Measurements from ENCODE around the gene C1orf21.

C1orf21 gene

DNA sequence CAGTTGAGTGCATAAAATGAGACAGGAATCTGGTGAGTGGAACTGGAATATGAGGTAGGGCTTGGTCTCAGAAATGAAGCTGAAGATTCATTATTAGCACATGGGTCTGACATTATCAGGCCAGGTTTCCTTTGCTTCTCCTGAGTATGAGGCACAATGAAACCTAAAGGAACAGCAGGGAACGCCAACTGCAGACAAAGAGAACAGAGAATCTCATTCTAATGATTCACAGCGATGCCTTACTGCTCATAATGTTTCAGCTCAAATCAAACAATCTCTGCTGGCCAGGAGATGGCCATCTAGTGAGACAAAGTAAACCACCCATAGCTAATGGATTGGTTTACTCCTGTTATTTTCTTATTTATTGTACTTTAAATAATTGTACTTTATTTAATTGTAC lies 133.5 kb downstream of the C1orf21 start:
- DNase-seq, result no peak

DNA sequence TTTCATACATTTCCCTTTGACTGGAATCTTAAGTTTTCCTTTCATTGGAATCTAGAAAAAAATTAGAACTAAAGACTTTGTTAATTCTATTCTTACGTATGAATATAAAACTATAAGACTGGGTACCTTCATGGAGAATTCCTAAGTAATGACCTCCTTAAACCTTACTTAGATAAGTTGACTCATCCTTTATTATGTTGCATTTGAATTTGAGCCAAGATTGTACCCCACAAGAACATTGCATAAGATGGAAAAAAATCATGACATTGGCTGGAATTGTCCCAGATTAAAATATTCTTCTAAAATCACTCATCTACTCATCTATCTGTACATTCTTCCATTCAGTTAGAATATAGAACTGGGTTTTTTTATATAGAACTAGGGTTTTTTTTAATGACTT lies 137.4 kb downstream of the C1orf21 start:
- DNase-seq, result peak; percentile 45

DNA sequence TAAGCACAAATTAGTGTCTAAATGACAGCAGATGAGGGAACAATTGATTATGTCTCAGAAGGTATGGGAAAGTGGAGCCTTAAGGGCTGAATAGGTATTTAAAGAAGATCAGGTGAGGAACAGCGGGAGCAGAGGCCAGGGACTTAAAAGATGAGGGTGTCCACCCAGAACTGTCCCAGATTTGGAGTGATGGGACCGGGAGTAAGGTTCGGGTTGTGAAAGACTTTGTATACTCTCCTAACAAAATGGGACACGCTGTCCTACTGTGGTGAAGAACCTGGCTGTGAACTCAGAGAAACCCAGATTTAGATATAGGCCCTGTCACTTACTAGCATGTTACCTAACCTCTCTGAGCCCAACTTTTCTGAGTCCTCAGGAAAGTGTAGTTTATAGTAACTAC lies 140.6 kb downstream of the C1orf21 start:
- DNase-seq, result no peak

DNA sequence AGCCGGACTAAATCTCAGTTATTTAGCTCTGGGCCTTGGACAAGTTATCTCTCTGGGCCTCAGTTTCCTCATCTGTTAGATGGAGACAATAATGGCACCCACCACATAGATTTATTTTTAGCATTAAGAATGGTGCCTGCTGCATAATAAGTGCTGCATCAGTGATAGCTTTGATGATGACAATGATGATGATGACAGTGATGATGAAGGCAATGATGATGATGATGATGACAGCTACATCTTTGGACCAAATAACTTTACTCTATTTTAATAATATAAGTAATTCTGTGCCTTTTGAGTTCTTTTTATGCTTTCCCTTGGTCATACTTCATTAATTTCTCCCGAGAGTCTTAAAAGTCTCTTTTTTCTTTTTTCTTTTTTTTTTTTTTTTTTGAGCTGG lies 143.4 kb downstream of the C1orf21 start:
- no peak for DNase-seq

DNA sequence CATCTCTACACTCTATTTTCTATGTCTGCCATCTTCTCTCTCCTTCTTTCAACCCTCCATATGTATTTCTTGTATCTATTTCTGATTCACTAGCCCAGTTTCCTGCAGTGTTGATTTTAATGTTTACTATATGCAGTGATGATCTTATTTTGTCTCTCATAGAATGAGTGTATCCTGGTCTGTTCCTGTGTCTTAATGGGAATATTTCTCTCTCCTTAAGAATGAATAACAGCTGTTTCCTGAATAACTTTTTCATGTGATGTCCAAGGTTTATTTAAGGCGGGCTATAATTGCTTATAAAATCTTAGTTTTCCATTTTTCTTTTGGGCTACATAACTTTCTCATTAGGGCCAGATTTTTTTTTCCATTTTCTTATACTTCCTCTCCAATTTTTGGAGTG lies 144.5 kb downstream of the C1orf21 start:
- no peak for DNase-seq

DNA sequence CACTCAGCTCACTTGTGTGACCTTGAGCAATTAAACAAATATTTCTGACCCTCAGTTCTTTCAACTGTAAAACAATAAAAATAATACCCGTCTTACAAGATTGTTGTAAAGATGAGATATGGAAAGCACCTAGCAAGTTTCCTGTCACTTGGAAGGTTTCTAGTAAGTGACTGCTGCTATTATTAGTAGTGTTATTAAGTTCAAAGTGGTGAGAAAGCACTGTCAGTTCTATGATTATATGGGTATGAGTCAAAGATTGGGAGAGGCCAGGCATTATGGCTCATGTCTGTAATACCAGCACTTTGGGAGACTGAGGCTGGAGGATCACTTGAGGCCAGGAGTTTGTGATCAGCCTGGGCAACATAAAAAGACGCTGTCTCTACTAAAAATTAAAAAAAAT lies 145.4 kb downstream of the C1orf21 start:
- no peak for DNase-seq

DNA sequence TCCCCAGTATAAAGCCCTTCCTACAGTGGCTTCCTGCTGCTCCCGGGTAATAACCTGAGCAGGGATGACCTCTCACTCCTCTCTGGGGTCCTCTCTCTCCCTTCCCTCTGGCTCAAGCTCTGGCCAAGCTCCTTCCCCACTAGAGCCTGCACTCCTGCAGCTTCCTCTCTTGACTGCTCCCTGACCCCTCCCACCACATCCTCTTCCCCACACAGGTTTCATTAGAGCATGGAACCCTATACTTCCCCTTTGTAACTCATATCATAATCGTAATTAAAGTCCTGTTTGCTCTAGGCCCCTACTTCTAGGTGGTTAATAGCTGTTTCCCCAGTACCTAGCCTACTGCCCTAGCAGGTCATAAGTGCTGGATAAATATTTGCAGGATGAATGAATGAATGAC lies 146.2 kb downstream of the C1orf21 start:
- DNase-seq, result no peak

DNA sequence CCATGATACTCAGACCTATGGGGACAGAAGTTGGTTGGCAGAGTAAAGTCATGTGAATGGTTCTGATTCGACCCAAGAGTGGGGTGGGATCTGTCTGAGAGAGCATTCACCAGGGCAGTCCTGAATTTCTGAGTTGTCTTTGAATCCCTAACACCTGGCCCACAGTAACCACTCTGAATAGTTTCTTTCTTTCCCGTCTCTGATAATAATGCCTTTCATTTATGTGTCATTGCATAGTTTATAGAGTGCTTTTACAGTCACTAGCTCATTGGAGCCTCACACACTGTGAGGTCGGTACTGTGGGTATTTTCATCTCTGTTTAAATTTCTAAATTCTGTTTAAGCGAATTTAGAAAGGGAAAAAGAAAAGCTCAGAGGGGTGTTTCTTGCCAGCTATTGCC lies 147.1 kb downstream of the C1orf21 start:
- DNase-seq, result no peak

DNA sequence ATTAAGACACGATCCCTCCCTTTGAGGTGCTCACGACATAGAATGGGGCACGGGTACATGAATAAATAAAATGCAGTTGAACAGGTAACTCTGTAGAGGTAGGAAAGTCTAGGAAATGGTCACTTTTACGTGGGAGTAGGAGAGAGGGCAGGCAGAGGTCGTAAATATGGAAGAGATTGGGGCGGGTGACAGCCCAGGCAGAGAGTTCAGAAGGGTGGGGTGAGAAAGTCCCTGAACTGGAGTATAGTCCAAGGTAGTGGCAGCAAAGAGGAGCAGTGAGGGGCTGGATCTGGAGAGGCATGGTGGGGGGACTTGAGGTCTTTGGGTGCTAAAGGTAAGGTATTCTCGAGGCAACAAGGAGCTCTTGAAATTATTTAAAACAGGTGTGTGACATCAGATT lies 147.9 kb downstream of the C1orf21 start:
- no peak for DNase-seq

DNA sequence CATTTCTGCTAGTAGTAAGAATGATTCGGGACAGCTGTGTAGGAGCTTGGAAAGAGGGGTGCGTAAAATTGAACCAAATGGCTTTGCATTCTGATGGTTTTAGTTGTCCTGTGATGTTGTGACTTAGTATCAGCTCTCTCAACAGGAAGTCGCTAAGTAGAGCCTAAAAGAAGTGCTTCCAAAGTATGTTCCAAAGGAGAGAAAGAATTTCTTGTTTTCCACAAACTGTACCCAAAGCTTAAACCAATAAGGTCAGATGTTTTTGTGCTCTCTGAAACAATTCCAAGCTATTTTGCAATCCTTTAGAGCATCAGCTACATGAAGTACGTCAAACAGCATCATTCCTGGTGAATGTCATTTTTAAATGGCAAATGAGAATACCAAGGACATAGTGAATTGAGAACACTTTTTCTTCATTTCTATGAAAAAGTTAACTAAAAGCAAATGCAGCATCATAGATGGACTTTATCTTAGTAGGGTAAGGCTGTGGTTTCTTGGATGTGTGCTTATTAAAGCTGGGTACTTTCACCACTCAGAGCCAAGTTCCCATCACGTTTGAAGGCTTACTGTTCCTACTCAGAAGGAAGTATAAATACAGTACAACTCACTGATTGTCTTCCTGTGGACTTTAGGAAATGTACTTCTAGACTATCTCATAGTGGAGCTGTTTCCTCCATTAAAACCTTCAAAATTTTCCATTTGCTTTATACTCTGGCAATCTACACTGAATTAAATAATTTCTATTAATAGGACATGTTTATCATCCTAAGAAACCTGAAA lies 148.6 kb downstream of the C1orf21 start:
- DNase-seq, result peak; percentile 55

DNA sequence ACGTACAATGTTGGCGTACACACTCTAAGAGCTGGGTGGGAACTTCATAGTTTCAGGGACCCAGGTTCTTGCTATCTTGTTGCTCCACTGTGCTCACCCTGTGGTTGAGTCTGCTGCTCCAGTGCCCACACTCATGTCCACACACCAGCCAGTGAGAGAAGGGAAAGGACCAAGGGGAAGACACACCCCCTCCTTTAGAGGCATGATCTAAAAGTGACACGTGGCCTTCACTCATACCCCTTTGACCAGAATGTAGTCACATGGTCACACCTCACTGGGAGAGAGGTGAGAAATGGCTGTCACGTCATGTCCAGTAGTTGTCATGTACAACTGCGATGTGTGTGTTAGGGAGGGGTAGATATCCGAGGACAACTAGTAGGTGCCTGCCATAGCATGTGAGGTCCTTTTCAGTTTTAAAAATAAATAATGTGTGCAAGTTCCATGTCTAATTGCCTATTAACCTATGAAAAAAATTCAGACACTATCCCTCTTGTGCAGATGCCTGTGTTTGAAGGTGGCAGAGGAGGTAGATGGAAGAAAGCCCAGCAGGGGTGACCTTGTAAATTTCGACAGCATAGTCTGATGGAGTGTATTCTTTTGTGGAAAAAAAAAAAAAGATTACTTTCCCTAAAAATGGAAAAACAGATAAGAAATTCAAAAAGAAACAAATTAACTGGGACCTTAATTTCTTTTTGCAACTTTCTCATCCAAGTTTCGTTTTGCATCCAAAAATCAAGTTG lies 149.6 kb downstream of the C1orf21 start:
- no peak for DNase-seq

DNA sequence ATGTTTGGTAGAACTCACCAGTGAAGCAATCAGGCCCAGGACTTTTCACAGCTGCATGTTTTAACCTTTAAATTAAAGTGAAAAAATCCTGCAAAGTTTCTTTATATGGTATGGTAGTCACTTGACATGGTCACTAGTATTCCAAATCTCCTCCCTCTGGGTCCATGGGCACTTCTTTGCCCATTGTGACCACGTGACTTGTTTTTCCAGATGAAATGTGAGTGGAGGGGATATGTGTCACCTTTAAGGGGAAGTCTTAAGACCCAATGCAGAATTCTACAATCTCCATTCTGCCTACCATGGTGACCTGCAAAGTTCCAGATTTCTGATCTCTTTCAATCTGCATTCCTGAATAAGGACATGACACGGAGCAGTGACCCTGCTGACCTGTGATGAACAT lies 152.8 kb downstream of the C1orf21 start:
- DNase-seq, result no peak

DNA sequence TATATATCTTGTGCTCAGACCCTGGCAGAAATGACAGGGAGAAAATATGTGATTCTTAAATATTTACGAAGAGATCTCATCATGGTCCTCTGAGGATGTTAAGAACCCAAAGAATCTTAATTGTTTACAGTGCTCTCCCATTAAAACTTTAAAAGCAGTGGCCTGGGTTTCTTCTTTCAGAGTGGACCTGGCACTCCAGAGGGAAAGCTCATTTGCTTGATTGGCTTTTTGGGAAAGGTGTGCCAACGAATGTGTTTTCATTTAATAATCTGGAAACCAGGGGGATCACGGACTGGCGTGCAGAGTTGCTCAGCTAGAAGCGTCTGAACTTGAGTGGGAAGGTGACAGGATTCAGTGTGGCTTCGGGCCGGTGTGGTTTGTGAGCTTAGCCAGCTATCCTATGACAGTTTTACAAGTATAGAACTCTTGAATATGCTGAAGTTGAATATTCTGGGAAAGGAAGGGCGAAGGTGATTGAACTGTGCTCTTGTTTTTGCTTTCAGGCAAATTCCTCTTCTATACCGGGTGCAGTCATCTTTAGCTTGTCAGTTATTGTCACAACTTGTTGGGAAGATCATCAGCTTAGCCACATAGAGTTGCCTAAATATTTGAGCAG lies 154.8 kb downstream of the C1orf21 start:
- DNase-seq, result no peak

DNA sequence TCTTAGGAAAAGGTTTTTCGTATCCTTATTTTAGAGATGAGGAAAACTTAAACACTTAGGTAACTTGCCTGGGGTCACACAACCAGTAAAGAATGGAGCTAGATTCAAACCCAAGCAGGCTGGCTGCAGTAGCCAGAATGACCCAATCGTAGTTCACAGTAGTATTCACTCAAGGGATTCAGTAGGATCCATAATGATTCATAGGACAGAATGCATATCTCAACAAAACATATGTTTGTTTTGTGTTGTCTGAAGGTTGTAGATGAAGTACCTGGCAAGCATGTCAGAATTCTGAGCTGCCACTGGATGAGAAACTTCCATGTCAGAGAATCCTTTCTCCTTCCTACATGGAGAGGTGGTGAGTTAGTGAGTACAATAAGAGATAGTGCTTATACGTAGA lies 155.5 kb downstream of the C1orf21 start:
- no peak for DNase-seq

DNA sequence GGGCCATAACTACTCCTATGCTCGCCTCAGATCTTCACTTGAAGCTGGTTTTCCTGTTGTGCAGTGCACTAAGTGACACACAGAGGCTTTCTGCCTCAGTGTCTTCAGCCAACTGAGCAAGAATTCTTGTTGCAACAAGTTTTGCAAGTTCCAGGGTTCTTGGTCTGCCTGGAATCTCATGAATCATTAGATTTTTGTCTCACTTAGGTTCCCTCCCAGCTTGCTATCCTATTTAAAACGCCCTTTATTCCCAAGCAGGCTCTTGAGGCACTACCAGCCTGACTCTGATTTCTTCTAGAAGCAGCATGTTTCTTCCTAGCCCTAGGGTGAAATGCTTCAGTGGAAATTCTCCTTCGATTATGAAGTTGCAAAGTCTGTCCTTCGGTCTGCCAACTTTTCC lies 158.8 kb downstream of the C1orf21 start:
- peak; percentile 18 for DNase-seq

DNA sequence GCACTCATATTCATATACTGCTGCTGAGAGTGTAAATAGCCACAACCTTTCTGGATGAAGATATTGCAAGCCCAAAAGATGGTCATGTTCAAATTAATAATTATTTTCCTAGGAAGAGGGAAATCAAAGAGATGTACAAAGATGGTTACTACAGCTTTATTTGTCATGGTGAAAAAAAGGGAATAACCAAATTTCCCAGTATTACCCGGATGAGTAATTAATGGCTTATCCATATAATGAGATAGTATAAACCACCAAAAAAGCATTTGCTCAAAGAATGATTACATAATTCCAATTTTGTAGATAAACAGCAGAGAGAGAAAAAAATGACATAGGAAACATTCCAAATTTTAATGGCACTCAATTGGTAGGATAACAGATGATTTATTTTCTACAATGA lies 165.6 kb downstream of the C1orf21 start:
- DNase-seq, result no peak

DNA sequence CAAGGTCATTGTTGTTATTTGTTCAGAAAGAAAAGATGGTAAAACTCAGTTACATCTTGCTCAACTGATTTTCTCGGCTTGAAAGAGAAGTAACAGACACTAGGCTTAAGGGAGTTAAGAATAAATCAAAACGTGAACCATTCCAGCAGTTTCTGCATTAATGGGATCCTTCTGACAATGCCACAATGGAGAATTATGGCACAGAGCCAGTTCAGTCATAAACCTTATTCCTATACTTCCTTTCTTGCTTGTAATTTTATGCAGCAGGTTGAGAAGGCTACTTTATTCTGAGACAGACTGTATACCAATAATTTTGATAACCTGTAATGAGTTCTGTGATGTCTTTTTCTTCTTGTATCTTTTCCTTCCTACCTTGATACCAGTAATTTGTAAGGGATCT lies 167.0 kb downstream of the C1orf21 start:
- DNase-seq, result no peak

DNA sequence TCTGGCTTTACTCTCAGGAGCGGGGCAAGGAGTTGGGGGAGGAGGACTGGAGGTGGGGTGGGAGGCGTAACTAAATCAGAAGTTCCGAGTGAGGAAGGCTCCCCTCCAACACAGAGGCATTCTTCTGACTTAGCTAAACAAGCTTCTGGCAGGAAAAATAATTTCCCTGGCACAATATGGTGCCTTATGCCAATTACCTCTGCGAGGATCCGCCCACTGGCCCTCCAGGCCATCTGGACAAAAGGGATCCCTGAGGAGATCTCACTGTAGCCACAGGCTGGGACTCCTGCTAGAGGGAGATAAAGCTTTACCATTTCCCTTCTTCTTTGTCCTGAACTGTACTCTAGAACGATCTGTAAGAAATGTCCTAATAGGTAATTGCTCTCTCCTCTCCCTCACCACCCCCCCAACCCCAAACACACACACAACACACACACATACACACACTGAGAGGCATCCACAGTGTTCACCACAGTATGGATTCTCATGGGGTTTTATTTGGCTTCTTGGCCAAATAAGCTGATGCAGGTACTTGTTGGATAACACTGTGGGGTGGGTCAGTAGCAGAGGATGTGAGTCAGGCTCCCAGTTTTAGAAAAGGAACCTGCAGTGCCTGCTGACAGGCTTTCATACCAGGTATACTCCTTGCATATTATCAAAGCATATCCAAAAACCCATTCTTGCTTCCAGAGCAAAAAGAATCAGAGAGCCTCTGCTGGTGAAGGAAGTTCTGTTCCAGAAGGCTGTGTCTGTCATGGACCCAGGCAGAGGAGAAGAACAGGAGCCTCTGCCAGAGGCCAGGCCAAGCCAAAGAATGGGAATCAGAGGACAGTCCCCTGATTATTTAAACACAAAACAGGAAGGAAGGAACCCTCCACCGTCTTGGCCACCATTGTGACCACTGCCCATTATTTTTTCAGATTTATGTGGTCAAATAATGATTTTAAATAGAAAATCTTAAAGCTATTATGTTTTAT lies 169.1 kb downstream of the C1orf21 start:
- DNase-seq, result no peak

DNA sequence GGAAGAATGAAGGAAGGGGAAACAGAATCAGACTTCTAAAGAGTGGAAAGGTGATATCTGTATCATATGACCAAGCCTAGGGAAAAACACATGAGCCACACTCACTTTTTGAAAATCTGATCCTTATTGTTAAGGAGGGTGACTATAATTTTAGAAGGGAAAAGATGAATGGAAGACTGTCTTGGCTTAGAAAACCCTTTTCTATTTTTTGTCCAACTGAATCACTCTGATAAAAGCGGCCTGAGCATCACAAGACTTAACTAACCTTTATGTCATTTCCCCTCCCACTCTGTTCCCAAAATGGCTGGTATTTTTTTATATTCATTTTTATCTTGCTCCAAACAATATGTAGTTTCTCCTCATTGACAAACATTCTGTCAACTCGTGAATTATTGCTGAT lies 169.8 kb downstream of the C1orf21 start:
- DNase-seq, result no peak

DNA sequence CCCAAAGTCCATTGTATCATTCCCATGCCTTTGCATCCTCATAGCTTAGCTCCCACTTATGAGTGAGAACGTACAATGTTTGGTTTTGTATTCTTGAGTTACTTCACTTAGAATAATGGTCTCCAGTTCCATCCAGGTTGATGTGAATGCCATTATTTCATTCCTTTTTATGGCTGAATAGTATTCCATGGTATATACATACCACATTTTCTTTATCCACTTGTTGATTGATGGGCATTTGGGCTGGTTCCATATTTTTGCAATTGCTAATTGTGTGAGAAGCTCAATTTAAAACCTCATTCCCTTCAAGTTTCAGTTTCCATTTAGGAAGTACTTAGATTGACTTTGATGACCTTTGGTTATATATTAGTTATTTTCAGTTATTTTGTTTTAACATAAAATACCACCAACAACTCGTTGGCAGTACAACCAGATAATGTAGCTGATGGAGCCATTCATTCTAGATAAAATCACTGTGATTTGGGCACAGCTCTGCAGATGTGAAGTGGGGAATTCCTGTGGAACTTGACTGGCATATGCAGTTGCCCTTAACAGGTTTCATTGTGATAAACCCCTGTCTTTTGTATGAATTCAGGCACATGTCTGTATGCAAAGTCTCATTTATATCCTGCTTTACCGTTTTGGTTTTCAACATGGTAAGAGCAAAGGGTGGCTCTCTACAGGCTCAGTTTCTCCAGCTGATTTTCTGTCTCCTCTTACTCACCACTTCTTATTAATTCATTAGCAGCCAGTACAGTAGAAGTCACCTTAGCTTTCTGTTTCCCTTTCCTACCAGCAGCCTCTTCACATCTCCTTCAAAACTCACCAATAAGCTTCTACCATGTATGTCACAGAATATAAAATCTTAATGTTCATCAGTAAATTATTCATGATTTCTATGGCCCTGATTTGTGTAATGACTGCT lies 170.9 kb downstream of the C1orf21 start:
- no peak for DNase-seq

DNA sequence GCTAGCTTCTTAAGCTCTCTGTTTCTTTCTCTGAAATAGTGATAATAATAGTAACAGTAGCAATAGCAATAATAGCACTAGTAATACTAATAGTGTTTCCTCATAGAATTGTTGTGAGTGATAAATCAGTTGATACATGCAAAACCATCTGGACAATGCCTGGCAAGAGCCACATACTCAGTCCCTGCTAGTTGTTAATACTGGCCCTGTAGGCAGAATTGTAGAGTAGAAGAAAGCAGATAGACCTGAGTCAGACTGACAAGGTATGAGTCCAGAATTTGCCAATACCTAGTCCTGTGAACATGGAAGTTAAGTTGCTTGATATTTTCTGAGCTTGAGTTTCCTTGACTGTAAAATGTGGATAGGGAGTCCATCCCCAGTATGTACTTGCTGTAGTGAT lies 171.9 kb downstream of the C1orf21 start:
- DNase-seq, result no peak

All from fibroblast of skin of abdomen (primary cell).